Calu3 (cell line): Measurements from ENCODE around the gene GTF2H1. TPM values are rescaled to one million over a fixed set of nuclear protein-coding genes. Genes with fewer than 3 reads are reported as not detected.
A peak's percentile ranks its signal among the peaks of the same experiment; 100 is the strongest.

Experiments
- BruUV-seq: library from RNA; stranded (reverse); fragments of 400-500 nt; replicated peaks from 2 replicates; lab custom pipeline; 2021; lab: Mats Ljungman, UMichigan
- CTCF ChIA-PET: fragments of 300-600 bp; sonication (Branson Sonifier 250); formaldehyde crosslinking; loops from one replicate; lab custom pipeline; 2022; ENCODE audit warnings: antibody characterized with exemption; lab: Charles Lee
- DNase-seq: peaks from one replicate; pipeline ENCODE4 v3.0.0; 2022
- H3K27ac Mint-ChIP-seq: one replicate; pipeline ENCODE4 v1.8.0; 2022; ENCODE audit warnings: mixed read lengths; ENCODE audit not compliant: unreplicated experiment
- H3K27me3 Mint-ChIP-seq: one replicate; pipeline ENCODE4 v1.8.0; 2022; ENCODE audit warnings: mixed read lengths; ENCODE audit not compliant: unreplicated experiment
- H3K36me3 Mint-ChIP-seq: one replicate; pipeline ENCODE4 v1.8.0; 2022; ENCODE audit warnings: mild to moderate bottlenecking, moderate library complexity, mixed read lengths; ENCODE audit not compliant: insufficient read depth, unreplicated experiment
- H3K4me1 Mint-ChIP-seq: one replicate; pipeline ENCODE4 v1.8.0; 2022; ENCODE audit warnings: mild to moderate bottlenecking, low read depth, mixed read lengths; ENCODE audit not compliant: unreplicated experiment
- H3K4me3 Mint-ChIP-seq: one replicate; pipeline ENCODE4 v1.8.0; 2022; ENCODE audit warnings: mild to moderate bottlenecking, low read depth, moderate library complexity, mixed read lengths; ENCODE audit not compliant: unreplicated experiment
- H3K9me3 Mint-ChIP-seq: one replicate; pipeline ENCODE4 v1.8.0; 2022; ENCODE audit warnings: low read depth, mixed read lengths; ENCODE audit not compliant: unreplicated experiment
- intact Hi-C: fragments of 100-400 bp; cut with micrococcal nuclease; formaldehyde crosslinking; loops from one replicate; pipeline ENCODE4 v1.10.0; 2022; ENCODE audit not compliant: unreplicated experiment
- total RNA-seq: library from RNA; stranded (reverse); gene quantifications from 2 replicates; pipeline ENCODE4 v1.2.3, GENCODE V29; 2022
- TF ChIP-seq, protein P1 (sequence below): fragments of 200-600 bp; IDR thresholded peaks from one replicate; pipeline ENCODE4 v1.8.0; 2022; ENCODE audit warnings: antibody characterized with exemption; ENCODE audit not compliant: unreplicated experiment

Gene GTF2H1
- total RNA-seq, 1 experiment from 2014 or later = 43.0 TPM

- peak overlapping the region; percentile 23 for H3K27ac Mint-ChIP-seq
- no TSS peak for BruUV-seq
Observed at GRCh38 chr11:18324381-18324780, 2.0 kb downstream of the GTF2H1 start.

GRCh38 chr11:18329196-18329870, 7.0 kb downstream of the GTF2H1 start:
- CTCF ChIA-PET = no interaction called here
- Mint-ChIP-seq H3K4me3 (peak overlapping the region; percentile 49), H3K27me3 (no peaks in the 10 kb centered on the region), H3K4me1 (peaks cover 43% of the 10 kb centered on the region), H3K36me3 (peaks cover 57% of the 10 kb centered on the region), H3K27ac (peak overlapping the region; percentile 73), H3K9me3 (no peaks in the 10 kb centered on the region)
- no TSS peak for BruUV-seq
- intact Hi-C loops = loop anchor here (10.0 kb wide), 1 partner anchor 195 kb away; the partner anchor contains the start of gene TSG101
- TF ChIP-seq, protein P1, sequence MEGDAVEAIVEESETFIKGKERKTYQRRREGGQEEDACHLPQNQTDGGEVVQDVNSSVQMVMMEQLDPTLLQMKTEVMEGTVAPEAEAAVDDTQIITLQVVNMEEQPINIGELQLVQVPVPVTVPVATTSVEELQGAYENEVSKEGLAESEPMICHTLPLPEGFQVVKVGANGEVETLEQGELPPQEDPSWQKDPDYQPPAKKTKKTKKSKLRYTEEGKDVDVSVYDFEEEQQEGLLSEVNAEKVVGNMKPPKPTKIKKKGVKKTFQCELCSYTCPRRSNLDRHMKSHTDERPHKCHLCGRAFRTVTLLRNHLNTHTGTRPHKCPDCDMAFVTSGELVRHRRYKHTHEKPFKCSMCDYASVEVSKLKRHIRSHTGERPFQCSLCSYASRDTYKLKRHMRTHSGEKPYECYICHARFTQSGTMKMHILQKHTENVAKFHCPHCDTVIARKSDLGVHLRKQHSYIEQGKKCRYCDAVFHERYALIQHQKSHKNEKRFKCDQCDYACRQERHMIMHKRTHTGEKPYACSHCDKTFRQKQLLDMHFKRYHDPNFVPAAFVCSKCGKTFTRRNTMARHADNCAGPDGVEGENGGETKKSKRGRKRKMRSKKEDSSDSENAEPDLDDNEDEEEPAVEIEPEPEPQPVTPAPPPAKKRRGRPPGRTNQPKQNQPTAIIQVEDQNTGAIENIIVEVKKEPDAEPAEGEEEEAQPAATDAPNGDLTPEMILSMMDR = no peak
- DNase-seq = no peak

More at GRCh38 chr11:18324381-18324780, 2.0 kb downstream of the GTF2H1 start:
- H3K9me3 Mint-ChIP-seq = no peaks in the 10 kb centered on the region
- TF ChIP-seq, protein P1 = no peak
- no peak for DNase-seq
- no peaks in the 10 kb centered on the region for H3K27me3 Mint-ChIP-seq
- intact Hi-C loops = loop anchor here (5.0 to 10.0 kb wide), 4 partner anchors 58 to 200 kb away; partner anchors contain the start of gene TSG101
- H3K4me1 Mint-ChIP-seq = peaks cover 62% of the 10 kb centered on the region
- H3K4me3 Mint-ChIP-seq = peak overlapping the region; percentile 78
- CTCF ChIA-PET = no interaction called here
- peaks cover 67% of the 10 kb centered on the region for H3K36me3 Mint-ChIP-seq

DNA sequence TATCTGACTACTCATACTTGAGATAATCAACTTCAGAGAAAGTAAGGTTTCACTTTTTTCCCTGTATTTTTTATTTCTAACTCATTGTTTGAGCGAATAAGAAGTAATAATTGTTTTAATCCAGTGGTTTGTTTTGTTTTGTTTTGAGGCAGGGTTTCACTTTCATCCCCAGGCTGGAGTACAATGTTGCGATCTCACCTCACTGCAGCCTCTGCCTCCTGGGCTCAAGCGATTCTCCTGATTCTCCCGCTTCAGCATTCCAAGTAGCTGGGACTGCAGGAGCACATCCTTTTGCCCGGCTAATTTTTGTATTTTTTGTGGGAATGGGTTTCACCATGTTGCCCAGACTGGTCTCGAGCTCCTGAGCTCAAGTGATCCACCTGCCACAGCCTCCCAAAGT, 8.6 kb downstream of the GTF2H1 start:
- H3K36me3 Mint-ChIP-seq = peaks cover 54% of the 10 kb centered on the region
- H3K27me3 Mint-ChIP-seq = no peaks in the 10 kb centered on the region

DNA sequence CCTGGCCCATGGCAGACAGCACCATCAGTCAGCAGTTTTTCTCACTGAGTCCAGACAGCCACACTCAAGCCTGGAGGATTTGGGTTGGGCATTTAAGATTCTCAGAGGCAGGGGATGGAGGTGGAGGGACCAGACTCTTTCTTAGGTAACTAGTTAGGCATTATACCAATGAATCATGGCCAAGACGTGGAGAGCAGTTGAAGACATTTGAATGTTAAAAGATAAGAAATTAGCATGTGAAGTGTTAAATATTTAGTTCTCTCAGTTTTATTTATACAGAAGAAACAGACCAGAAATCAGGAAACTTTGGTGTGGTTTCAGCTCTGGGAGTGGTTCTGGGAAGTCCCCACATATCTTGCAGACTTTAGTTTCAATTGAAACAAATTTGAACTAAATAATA, 9.9 kb downstream of the GTF2H1 start:
- TF ChIP-seq, protein P1 = no peak
- H3K27ac Mint-ChIP-seq = no peak overlapping the region
- CTCF ChIA-PET = interaction anchor here (0.6 kb wide), 1 partner anchor 1091 kb away, joined by 8 read pairs; no protein-coding TSS in a partner anchor
- no peak for DNase-seq
- H3K9me3 Mint-ChIP-seq = no peaks in the 10 kb centered on the region
- no peaks in the 10 kb centered on the region for H3K27me3 Mint-ChIP-seq
- peaks cover 56% of the 10 kb centered on the region for H3K36me3 Mint-ChIP-seq
- no peak overlapping the region for H3K4me3 Mint-ChIP-seq
- intact Hi-C loops = no loop called here
- no TSS peak for BruUV-seq
- peaks cover 24% of the 10 kb centered on the region for H3K4me1 Mint-ChIP-seq

More for the DNA sequence above, 8.6 kb downstream of the GTF2H1 start:
- Mint-ChIP-seq H3K4me3 (no peak overlapping the region), H3K4me1 (peaks cover 32% of the 10 kb centered on the region), H3K9me3 (no peaks in the 10 kb centered on the region), H3K27ac (no peak overlapping the region)
- no peak for DNase-seq
- TF ChIP-seq, protein P1 = no peak
- intact Hi-C loops = no loop called here
- no TSS peak for BruUV-seq
- CTCF ChIA-PET = no interaction called here
